K562 (cell line): Measurements from ENCODE around the gene NABP2. TPM values are rescaled to one million over a fixed set of nuclear protein-coding genes. Genes with fewer than 3 reads are reported as not detected.
"Not testable (repeated sequence)": the region's sequence is repeated elsewhere in the genome, so short reads cannot be mapped to it uniquely, and the experiment has no call there.

Experiments used
- ATAC-seq: fragments of 200-7000 bp; cut with Tn5 transposase; 3 replicates; pipeline ENCODE4 v1.9.1; 2020; ENCODE audit warnings: moderate library complexity
- BruUV-seq: library from RNA; stranded (reverse); fragments of 400-500 nt; replicated peaks from 2 replicates; lab custom pipeline; 2021; lab: Mats Ljungman, UMichigan
- CTCF ChIA-PET: fragments of 300-600 bp; formaldehyde crosslinking; extraction: SDS; loops from one replicate; lab custom pipeline; 2021; ENCODE audit warnings: low intra/inter-chr PET ratio; lab: Yijun Ruan, JAX
- POLR2A ChIA-PET: fragments of 300-600, 350-650 bp; sonication (Branson Sonifier 250); formaldehyde crosslinking; extraction: SDS; loops from one replicate; lab custom pipeline; 2021; ENCODE audit warnings: antibody characterized with exemption, inconsistent platforms; lab: Yijun Ruan, JAX
- DNase-seq, 4 experiments: peaks; one replicate each; pipeline versions ENCODE4 v3.0.0 to v3.0.0-alpha.2; 2011 to 2018; ENCODE audit warnings: low spot score in 3 of 4, mixed read lengths in 3 of 4; ENCODE audit errors: extremely low read depth in 1 of 4
- FAIRE-seq: peaks from 2 replicates; lab custom pipeline; 2011; peaks lifted over from hg19 to GRCh38; lab: Jason Lieb, UNC
- H2AFZ ChIP-seq: 2 replicates; pipeline ENCODE4 v1.6.0; 2011; ENCODE audit warnings: low read depth, low read length, control low read depth, inconsistent platforms
- H3K27ac ChIP-seq: fragments of 200-600 bp; 3 replicates; pipeline ENCODE4 v1.8.0; 2011; ENCODE audit warnings: low read depth, mild to moderate bottlenecking, control low read depth, inconsistent platforms, low read length, moderate library complexity, mixed read lengths; ENCODE audit errors: extremely low read depth
- H3K27me3 ChIP-seq, 2 experiments: fragments of 300-600 bp in 1 of 2; 2 replicates in 1 of 2; 3 replicates in 1 of 2; pipeline versions ENCODE4 v1.6.0 to v1.8.0; 2011; ENCODE audit warnings: inconsistent platforms in 2 of 2, low read length in 2 of 2, mild to moderate bottlenecking in 1 of 2, mixed read lengths in 1 of 2, moderate library complexity in 1 of 2; ENCODE audit not compliant: control insufficient read depth in 2 of 2, insufficient read depth in 2 of 2
- H3K36me3 ChIP-seq: fragments of 300-600 bp; 3 replicates; pipeline ENCODE4 v1.8.0; 2011; ENCODE audit warnings: mild to moderate bottlenecking, low read length, inconsistent platforms; ENCODE audit not compliant: control insufficient read depth, insufficient read depth
- H3K4me1 ChIP-seq, 2 experiments: fragments of 200-600 bp in 1 of 2; replicated peaks in 1 of 2; 2 replicates in 1 of 2; 3 replicates in 1 of 2; pipeline versions ENCODE4 v1.5.1 to v1.8.0; 2011; ENCODE audit warnings: inconsistent platforms in 2 of 2, low read length in 2 of 2, mild to moderate bottlenecking in 1 of 2, mixed read lengths in 1 of 2, moderate library complexity in 1 of 2; ENCODE audit not compliant: control insufficient read depth in 2 of 2, insufficient read depth in 2 of 2
- H3K4me2 ChIP-seq: 2 replicates; pipeline ENCODE4 v1.6.1; 2011; ENCODE audit warnings: low read length, control low read depth, inconsistent platforms, mixed read lengths; ENCODE audit not compliant: insufficient read depth
- H3K4me3 ChIP-seq: fragments of 200-600 bp; sonication (generic), shearing (Covaris generic); 2 replicates; pipeline ENCODE4 v1.5.1; 2016; ENCODE audit warnings: control low read depth, inconsistent platforms
- H3K79me2 ChIP-seq: fragments of 200-600 bp; 3 replicates; pipeline ENCODE4 v1.8.0; 2011; ENCODE audit warnings: low read length, inconsistent platforms; ENCODE audit not compliant: control insufficient read depth, insufficient read depth
- H3K9ac ChIP-seq, 2 experiments: 2 replicates each; pipeline versions ENCODE4 v1.6.0 to v1.6.1; 2011; ENCODE audit warnings: low read depth in 2 of 2, low read length in 2 of 2, control low read depth in 1 of 2, inconsistent platforms in 1 of 2, mild to moderate bottlenecking in 1 of 2, mixed read lengths in 1 of 2; ENCODE audit not compliant: insufficient read depth in 1 of 2
- H3K9me1 ChIP-seq: one replicate; pipeline ENCODE4 v1.6.0; 2011; ENCODE audit warnings: inconsistent platforms, mild to moderate bottlenecking, low read length, moderate library complexity; ENCODE audit not compliant: control insufficient read depth, insufficient read depth
- H3K9me3 ChIP-seq: replicated peaks from 2 replicates; pipeline ENCODE4 v1.5.1; 2011; ENCODE audit warnings: low read depth, low read length, inconsistent platforms; ENCODE audit not compliant: control insufficient read depth, insufficient read depth
- H4K20me1 ChIP-seq: replicated peaks from 2 replicates; pipeline ENCODE4 v1.6.1; 2011; ENCODE audit warnings: low read length, inconsistent platforms, mixed read lengths; ENCODE audit not compliant: control insufficient read depth, insufficient read depth
- FOXA3 ChIP-seq, 2 experiments: fragments of 450-650 bp in 1 of 2; sonication (generic) in 1 of 2; formaldehyde crosslinking; IDR thresholded peaks in 1 of 2; conservative IDR thresholded peaks in 1 of 2; 2 replicates each; pipeline versions ENCODE4 v1.4.0 to v1.8.0; 2020 to 2022; ENCODE audit warnings: mild to moderate bottlenecking in 2 of 2, missing genetic modification reagents in 1 of 2
- GATA2 ChIP-seq: sonication (generic); formaldehyde crosslinking; IDR thresholded peaks from 2 replicates; pipeline ENCODE4 v1.4.0; 2020; ENCODE audit warnings: mild to moderate bottlenecking, missing genetic modification reagents
- SMARCA4 ChIP-seq: fragments of 450-650 bp; IDR thresholded peaks from 2 replicates; pipeline ENCODE4 v1.6.1; 2016
- XRCC5 ChIP-seq: fragments of 200-400 bp; formaldehyde crosslinking; IDR thresholded peaks from 2 replicates; pipeline ENCODE4 v1.6.1; 2017; ENCODE audit warnings: low read depth, mild to moderate bottlenecking, low read length
- WGBS: fragments of 100-300 bp; shearing (Covaris generic); methylation state at CpG from one replicate; pipeline ENCODE4 v1.1.6; 2016; ENCODE audit warnings: low coverage, mixed read lengths; ENCODE audit not compliant: insufficient coverage; ENCODE audit errors: missing lambda C conversion rate; 5-methylcytosine and 5-hydroxymethylcytosine counted together
- in situ Hi-C: fragments of 300-500 bp; cut with MboI; formaldehyde crosslinking; loops from 4 replicates; pipeline ENCODE4 v1.15.0; 2018; ENCODE audit warnings: inconsistent platforms, mixed read lengths
- intact Hi-C: fragments of 100-400 bp; cut with micrococcal nuclease; formaldehyde crosslinking; loops from 2 replicates; pipeline ENCODE4 v1.14.2; 2022
- polyA plus RNA-seq, 8 experiments: library from polyadenylated mRNA; depleted of rRNA in 4 of 8; stranded (reverse) in 5 of 8; unstranded in 3 of 8; fragments of >200 nt; fragmentation: Nextera tagmentation in 2 of 8; fragmentation: Illumina TruSeq in 1 of 8; extraction: Ambion mirVana in 2 of 8; extraction: Trizol in 1 of 8; gene quantifications; 2 replicates each; pipeline versions ENCODE4 v1.2.1 to v1.2.3, GENCODE V29; 2011 to 2014; ENCODE audit warnings: inconsistent platforms in 1 of 8, missing spikeins in 1 of 8
- total RNA-seq, 7 experiments: library from RNA; depleted of rRNA in 6 of 7; stranded (reverse); fragments of >200 nt in 6 of 7; fragmentation: Illumina TruSeq in 2 of 7; extraction: Trizol in 2 of 7; gene quantifications; 2 replicates each; pipeline versions ENCODE4 v1.2.1 to v1.2.3, GENCODE V29; 2011 to 2021; ENCODE audit warnings: low replicate concordance in 1 of 7

Gene NABP2
- total and polyA plus RNA-seq, 9 of the 15 experiments (the other 6 are each of a cell fraction or from before 2014, with no cell fraction given): 11.3 to 60.6 (median 43.5) TPM

DNA sequence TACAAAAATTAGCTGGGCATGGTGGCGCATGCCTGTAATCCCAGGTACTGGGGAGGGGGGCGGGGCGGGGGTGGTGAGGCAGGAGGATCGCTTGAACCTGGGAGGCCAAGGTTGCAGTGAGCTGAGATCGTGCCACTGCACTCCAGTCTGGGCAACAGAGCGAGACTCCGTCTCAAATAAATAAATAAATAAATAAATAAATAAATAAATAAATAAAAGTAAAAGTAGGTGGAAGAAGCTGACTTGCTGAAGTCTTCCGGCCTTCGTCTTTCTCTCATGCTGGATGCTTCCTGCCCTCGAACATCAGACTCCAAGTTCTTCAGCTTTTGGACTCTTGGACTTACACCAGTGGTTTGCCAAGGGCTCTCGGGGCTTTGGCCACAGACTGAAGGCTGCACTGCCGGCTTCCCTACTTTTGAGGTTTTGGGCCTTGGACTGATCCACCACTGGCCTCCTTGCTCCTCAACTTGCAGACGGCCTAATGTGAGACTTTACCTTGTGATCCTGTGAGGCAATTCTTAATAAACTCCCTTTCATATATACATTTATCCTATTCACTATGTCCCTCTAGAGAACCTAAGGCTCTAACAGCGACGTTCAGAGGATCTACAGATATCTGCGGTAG is 42.0 kb downstream of the NABP2 start:
- H4K20me1 ChIP-seq, H3K9me1 ChIP-seq, in situ Hi-C loops, FAIRE-seq, ATAC-seq, H3K79me2 ChIP-seq, H3K27me3 ChIP-seq, H3K9me3 ChIP-seq, DNase-seq: not testable (repeated sequence)
- Histone ChIP-seq H3K9ac (peak overlapping the region; percentile 71 to 87), H3K4me2 (peak overlapping the region; percentile 88), H2AFZ (peak overlapping the region; percentile 94), H3K27ac (peak overlapping the region; percentile 77), H3K4me3 (peak overlapping the region; percentile 67), H3K36me3 (peaks cover 20% of the 10 kb centered on the region), H3K4me1 (peaks cover 11 to 19% of the 10 kb centered on the region in 2 experiments; a peak in 4 of 5 replicates)
- intact Hi-C loops: loop anchor here (2.0 kb wide), 2 partner anchors 35 to 41 kb away; partner anchors contain the start of genes CS and NABP2
- BruUV-seq: TSS peak; percentile 54
- 21% methylated on average over 10 of the region's 16 CpGs for WGBS
- ChIA-PET POLR2A (interaction anchor here (0.6 to 3.3 kb wide), 10 partner anchors 8 to 198 kb away, joined by 3 to 25 read pairs (median 6); partner anchors contain the start of genes ANKRD52, RNF41, SMARCC2 and TIMELESS), CTCF (interaction anchor here (0.6 kb wide), 2 partner anchors 308 to 1986 kb away, joined by 3 read pairs; partner anchors contain the start of gene HNRNPA1)
- TF ChIP-seq SMARCA4: 0 out of 2 replicates have a peak, but pooled peaks have one; percentile 20
- TF ChIP-seq FOXA3 (CRISPR knock-in tag; conservative IDR thresholded peaks at IDR 0.05 in 1 of 2, IDR thresholded peaks at IDR 0.05 in 1 of 2): 0 out of 4 replicates have a peak, but pooled peaks of 1 of the 2 experiments have one; percentile 54
- 0 out of 2 replicates have a peak, but pooled peaks have one; percentile 8 for TF ChIP-seq GATA2 (CRISPR knock-in tag)
- TF ChIP-seq XRCC5: 0 out of 2 replicates have a peak, but pooled peaks have one; percentile 15
